ENCODE measurements around the gene LRRC1.

DNA sequence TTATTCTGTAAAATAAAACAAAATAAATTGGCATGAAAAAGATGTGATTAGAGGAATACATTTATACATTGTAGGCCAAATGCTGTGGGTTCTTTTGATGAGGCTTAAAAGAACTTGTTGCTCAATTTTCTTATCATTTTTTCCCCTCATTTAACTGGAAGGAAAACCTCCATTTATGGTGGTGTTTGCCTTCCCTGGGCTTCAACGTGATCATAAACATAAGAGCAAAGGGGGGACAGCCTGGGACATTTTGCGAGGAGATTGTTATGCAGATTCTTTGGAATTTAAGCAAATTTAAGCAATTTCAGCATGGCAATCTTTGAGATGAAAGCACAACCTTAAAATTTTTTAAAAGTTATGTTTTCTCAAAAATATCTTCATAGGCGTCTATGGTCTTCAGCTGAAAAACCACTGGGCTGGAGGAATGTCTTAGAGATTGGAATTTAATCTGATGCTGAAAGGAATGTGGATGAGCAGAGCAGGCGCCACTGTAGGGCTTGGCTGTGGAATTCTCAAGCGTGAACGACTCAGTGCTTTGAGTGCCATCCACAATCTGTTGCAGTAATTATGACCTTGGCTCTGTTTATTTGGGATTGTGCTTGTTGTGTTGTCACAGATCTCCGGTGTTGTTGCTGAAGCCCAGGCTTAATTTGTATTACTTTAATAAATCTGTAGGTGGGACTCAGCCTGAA, 167.0 kb downstream of the LRRC1 start:
- TF ChIP-seq ZNF274 (IDR thresholded peaks at IDR 0.05; ENCODE audit: low read depth, low read length): no peak
- no peak for TF ChIP-seq YY1 (IDR thresholded peaks at IDR 0.05; ENCODE audit: insufficient read depth, insufficient read length)
- no peak for TF ChIP-seq SUZ12 (IDR thresholded peaks at IDR 0.05; ENCODE audit: extremely low read depth, insufficient read depth, insufficient read length)

Measured in NT2/D1 (cell line).